Measurements from ENCODE around the gene SMIM3.

DNA sequence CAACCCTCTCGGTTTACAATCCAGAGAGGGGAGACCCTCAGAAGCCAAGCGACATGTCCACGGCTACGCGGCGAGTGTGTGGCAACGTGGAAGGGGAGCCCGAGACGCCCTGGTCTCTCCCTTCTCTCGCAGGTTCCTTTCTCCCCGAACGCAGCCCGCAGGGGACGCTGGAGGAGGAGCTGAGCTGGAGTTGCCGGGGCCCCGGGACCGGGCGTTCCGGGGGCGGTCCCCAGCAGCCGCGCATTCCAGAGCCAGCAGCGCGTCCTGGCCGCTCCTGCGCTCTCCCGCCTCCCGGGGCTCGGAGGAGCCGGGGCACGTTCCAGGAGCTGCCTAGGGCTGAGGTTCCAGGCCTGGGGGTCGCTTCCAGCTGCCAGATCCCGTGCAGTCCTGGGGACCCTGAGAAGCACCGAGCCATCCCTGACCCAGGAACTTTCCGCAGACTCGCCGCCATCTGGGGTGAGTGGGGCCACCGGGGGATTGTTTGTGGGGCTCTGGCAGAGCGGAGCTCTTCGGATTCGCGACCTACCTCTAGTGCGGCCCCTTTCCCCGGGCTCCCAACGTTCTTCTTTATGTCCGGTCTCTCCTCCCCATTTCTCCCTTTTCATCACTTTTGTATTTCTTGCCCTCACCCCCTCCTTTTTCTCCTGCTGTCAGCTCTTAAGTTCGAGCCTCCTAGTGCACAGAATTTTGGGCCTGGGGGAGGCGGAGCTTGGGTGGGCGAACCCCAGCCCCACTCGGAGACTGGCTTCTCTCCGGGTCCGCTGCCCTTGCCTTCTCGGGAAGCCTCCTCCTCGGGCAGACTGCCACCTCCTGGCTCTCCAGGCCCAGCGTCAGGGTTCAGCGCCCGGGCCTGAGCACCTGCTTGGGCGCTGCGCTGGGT lies at the start of gene SMIM3:
- TF ChIP-seq TCF4 (CRISPR knock-in tag; IDR thresholded peaks at IDR 0.05; ENCODE audit: borderline replicate concordance) (no peak), ARNTL (CRISPR knock-in tag; IDR thresholded peaks at IDR 0.05; ENCODE audit: borderline replicate concordance, low read depth) (no peak), ZFP3 (CRISPR knock-in tag; IDR thresholded peaks at IDR 0.05) (no peak), RARB (CRISPR knock-in tag; IDR thresholded peaks at IDR 0.05) (no peak), BACH2 (CRISPR knock-in tag; IDR thresholded peaks at IDR 0.05; ENCODE audit: borderline replicate concordance) (no peak), ZC3H10 (CRISPR knock-in tag; IDR thresholded peaks at IDR 0.05) (no peak), PPARA (CRISPR knock-in tag; IDR thresholded peaks at IDR 0.05; ENCODE audit: borderline replicate concordance) (no peak), GLIS3 (CRISPR knock-in tag; IDR thresholded peaks at IDR 0.05) (no peak; the same call in 1 of the 2 replicates)
- TF ChIP-seq, protein P1, sequence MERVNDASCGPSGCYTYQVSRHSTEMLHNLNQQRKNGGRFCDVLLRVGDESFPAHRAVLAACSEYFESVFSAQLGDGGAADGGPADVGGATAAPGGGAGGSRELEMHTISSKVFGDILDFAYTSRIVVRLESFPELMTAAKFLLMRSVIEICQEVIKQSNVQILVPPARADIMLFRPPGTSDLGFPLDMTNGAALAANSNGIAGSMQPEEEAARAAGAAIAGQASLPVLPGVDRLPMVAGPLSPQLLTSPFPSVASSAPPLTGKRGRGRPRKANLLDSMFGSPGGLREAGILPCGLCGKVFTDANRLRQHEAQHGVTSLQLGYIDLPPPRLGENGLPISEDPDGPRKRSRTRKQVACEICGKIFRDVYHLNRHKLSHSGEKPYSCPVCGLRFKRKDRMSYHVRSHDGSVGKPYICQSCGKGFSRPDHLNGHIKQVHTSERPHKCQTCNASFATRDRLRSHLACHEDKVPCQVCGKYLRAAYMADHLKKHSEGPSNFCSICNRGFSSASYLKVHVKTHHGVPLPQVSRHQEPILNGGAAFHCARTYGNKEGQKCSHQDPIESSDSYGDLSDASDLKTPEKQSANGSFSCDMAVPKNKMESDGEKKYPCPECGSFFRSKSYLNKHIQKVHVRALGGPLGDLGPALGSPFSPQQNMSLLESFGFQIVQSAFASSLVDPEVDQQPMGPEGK (CRISPR knock-in tag; IDR thresholded peaks at IDR 0.05; ENCODE audit: borderline replicate concordance) = no peak
- TF ChIP-seq, protein P2, sequence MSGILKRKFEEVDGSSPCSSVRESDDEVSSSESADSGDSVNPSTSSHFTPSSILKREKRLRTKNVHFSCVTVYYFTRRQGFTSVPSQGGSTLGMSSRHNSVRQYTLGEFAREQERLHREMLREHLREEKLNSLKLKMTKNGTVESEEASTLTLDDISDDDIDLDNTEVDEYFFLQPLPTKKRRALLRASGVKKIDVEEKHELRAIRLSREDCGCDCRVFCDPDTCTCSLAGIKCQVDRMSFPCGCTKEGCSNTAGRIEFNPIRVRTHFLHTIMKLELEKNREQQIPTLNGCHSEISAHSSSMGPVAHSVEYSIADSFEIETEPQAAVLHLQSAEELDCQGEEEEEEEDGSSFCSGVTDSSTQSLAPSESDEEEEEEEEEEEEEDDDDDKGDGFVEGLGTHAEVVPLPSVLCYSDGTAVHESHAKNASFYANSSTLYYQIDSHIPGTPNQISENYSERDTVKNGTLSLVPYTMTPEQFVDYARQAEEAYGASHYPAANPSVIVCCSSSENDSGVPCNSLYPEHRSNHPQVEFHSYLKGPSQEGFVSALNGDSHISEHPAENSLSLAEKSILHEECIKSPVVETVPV (CRISPR knock-in tag; IDR thresholded peaks at IDR 0.05) = no peak
